Prostate gland (tissue), 2 donors: ENCODE results near the gene PAIP2B. TPM values are rescaled to one million over a fixed set of nuclear protein-coding genes. Genes with fewer than 3 reads are reported as not detected.

Experiments used
- DNase-seq: peaks from one replicate; pipeline ENCODE4 v3.0.0-alpha.2; 2019; ENCODE audit warnings: low spot score
- H3K27ac ChIP-seq, 2 donors: fragments of 200-600 bp; sonication (generic); 2 replicates each; pipeline ENCODE4 v1.5.1; 2017 to 2019
- H3K27me3 ChIP-seq: fragments of 200-600 bp; sonication (generic); replicated peaks from 2 replicates; pipeline ENCODE4 v1.5.1; 2019; ENCODE audit not compliant: insufficient read depth
- H3K36me3 ChIP-seq, 2 donors: fragments of 200-600 bp; sonication (generic); 1 replicate in 1 of 2; 2 replicates in 1 of 2; pipeline versions ENCODE4 v1.5.1 to v1.8.1; 2017 to 2019
- H3K4me1 ChIP-seq: fragments of 200-600 bp; sonication (generic); replicated peaks from 2 replicates; pipeline ENCODE4 v1.5.1; 2019
- H3K4me3 ChIP-seq, 2 donors: fragments of 200-600 bp; sonication (generic); 2 replicates each; pipeline ENCODE4 v1.5.1; 2017 to 2019
- H3K9me3 ChIP-seq: fragments of 200-600 bp; sonication (generic); 2 replicates; pipeline ENCODE4 v1.5.1; 2017
- POLR2A ChIP-seq: fragments of 450-650 bp; IDR thresholded peaks from one replicate; pipeline ENCODE4 v1.6.1; 2016; ENCODE audit warnings: antibody characterized with exemption, mild to moderate bottlenecking
- POLR2AphosphoS5 ChIP-seq: sonication (generic); formaldehyde crosslinking; IDR thresholded peaks from one replicate; pipeline ENCODE4 v1.6.1; 2017; ENCODE audit warnings: antibody characterized with exemption
- WGBS: methylation state at CpG from one replicate; pipeline ENCODE4 v1.1.5; 2018; 5-methylcytosine and 5-hydroxymethylcytosine counted together
- intact Hi-C: fragments of 100-400 bp; cut with DNase I; formaldehyde crosslinking; loops from one replicate; pipeline ENCODE4 v1.14.2; 2022
- total RNA-seq, 2 donors: library from RNA; depleted of rRNA; stranded (reverse); fragments of >200 nt; gene quantifications; one replicate each; pipeline ENCODE4 v1.1.0, GENCODE V29; 2016
- TF ChIP-seq, protein P1 (sequence below), 4 experiments: fragments of 200-600 bp in 2 of 4; fragments of 450-650 bp in 2 of 4; sonication (generic) in 2 of 4; IDR thresholded peaks; 1 replicate in 3 of 4; 2 replicates in 1 of 4; pipeline ENCODE4 v1.5.1; 2016 to 2019; ENCODE audit warnings: antibody characterized with exemption in 4 of 4, mild to moderate bottlenecking in 2 of 4, moderate library complexity in 2 of 4

The PAIP2B gene
- total RNA-seq, 2 donors from 2014 or later = 5.9 to 12.8 TPM

- Histone ChIP-seq H3K27me3 (no peaks in the 10 kb centered on the region), H3K36me3 (no peaks in the 10 kb centered on the region), H3K27ac (no peak overlapping the region), H3K9me3 (no peaks in the 10 kb centered on the region), H3K4me1 (no peaks in the 10 kb centered on the region), H3K4me3 (no peak overlapping the region)
- no peak for DNase-seq
- TF ChIP-seq, protein P1, sequence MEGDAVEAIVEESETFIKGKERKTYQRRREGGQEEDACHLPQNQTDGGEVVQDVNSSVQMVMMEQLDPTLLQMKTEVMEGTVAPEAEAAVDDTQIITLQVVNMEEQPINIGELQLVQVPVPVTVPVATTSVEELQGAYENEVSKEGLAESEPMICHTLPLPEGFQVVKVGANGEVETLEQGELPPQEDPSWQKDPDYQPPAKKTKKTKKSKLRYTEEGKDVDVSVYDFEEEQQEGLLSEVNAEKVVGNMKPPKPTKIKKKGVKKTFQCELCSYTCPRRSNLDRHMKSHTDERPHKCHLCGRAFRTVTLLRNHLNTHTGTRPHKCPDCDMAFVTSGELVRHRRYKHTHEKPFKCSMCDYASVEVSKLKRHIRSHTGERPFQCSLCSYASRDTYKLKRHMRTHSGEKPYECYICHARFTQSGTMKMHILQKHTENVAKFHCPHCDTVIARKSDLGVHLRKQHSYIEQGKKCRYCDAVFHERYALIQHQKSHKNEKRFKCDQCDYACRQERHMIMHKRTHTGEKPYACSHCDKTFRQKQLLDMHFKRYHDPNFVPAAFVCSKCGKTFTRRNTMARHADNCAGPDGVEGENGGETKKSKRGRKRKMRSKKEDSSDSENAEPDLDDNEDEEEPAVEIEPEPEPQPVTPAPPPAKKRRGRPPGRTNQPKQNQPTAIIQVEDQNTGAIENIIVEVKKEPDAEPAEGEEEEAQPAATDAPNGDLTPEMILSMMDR (IDR thresholded peaks at IDR 0.05) = no peak
- intact Hi-C loops = no loop called here
- WGBS = 61% methylated on average over 3 of the region's 3 CpGs
Observed at GRCh38 chr2:71252862-71253261, 26.0 kb upstream of the PAIP2B start.

- Histone ChIP-seq H3K4me1 (no peaks in the 10 kb centered on the region), H3K9me3 (no peaks in the 10 kb centered on the region), H3K36me3 (no peaks in the 10 kb centered on the region), H3K27ac (no peak overlapping the region), H3K4me3 (no peak overlapping the region), H3K27me3 (no peaks in the 10 kb centered on the region)
- DNase-seq = no peak
- TF ChIP-seq, protein P1 (IDR thresholded peaks at IDR 0.05) = no peak
- TF ChIP-seq POLR2A (no peak), POLR2AphosphoS5 (no peak)
- intact Hi-C loops = no loop called here
- 69% methylated on average over 8 of the region's 8 CpGs for WGBS
Observed at GRCh38 chr2:71250935-71251334, 24.0 kb upstream of the PAIP2B start.

- TF ChIP-seq POLR2AphosphoS5 = no peak
- no peak for TF ChIP-seq POLR2A
- TF ChIP-seq, protein P1 (IDR thresholded peaks at IDR 0.05) = no peak
- DNase-seq = no peak
- no peak overlapping the region for H3K4me3 ChIP-seq
Observed at GRCh38 chr2:71244302-71244660, 17.4 kb upstream of the PAIP2B start.

DNA sequence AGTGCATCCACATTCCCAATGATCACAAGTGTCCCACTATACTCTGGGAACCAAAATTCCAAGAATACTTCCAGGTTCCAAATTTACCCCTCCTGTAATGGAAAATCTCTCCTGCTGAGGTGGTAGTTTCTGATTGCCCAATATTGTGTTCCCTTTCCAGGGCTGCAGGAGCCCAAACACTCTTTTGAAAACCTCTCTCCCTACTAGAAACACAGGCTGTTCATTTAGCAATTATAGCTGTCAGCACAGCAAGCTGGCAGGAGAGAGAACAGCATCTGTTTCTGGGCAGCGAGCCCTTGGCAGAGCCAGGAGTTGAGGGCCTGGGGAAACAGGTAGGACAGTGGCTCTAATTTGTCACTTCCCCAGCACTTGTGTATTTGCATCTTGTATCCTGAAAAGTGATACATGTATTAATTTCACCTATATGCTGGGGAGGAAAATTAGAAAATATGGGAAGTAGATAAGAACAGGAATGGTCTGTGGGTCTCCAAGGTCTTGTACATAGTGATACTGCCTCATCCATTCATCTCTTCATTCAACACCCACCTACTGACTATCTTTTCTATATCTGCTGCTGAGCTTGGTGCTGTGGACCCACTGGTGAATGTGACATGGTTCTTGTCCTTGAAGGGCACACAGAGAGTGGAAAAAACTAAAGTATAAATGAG is 16.9 kb upstream of the PAIP2B start:
- Histone ChIP-seq H3K36me3 (no peaks in the 10 kb centered on the region), H3K4me3 (no peak overlapping the region), H3K27me3 (no peaks in the 10 kb centered on the region), H3K27ac (no peak overlapping the region), H3K9me3 (no peaks in the 10 kb centered on the region), H3K4me1 (no peaks in the 10 kb centered on the region)
- intact Hi-C loops = no loop called here
- no peak for DNase-seq
- TF ChIP-seq, protein P1 (IDR thresholded peaks at IDR 0.05) = no peak
- TF ChIP-seq POLR2AphosphoS5 (no peak), POLR2A (no peak)
- WGBS = 22% methylated on average over 1 of the region's 1 CpG

More at GRCh38 chr2:71244302-71244660, 17.4 kb upstream of the PAIP2B start:
- Histone ChIP-seq H3K9me3 (no peaks in the 10 kb centered on the region), H3K27me3 (no peaks in the 10 kb centered on the region), H3K36me3 (no peaks in the 10 kb centered on the region), H3K27ac (no peak overlapping the region), H3K4me1 (no peaks in the 10 kb centered on the region)
- intact Hi-C loops = no loop called here
- WGBS = 60% methylated on average over 1 of the region's 1 CpG

DNA sequence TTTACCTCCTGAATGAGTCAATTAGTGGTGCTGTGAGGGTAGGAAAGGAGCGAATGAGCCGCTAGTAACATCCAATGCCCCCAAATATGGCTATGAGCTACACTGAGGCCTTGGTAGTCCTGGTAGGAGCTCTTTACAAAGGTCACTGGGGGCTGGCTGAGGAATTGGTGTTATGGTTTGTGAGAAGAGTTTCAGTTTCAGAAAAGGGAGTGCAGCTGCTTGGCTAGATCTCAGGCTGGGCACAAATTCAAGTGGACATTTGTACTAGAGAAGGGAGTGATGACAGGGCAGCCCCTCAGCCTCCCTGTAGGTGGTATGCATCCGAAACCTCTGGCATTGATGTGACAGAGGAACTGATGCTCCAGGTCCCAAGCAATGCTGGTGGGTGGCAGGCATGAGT is 13.9 kb upstream of the PAIP2B start:
- WGBS = 71% methylated on average over 3 of the region's 3 CpGs
- H3K4me3 ChIP-seq = no peak overlapping the region
- no peak for TF ChIP-seq POLR2A
- TF ChIP-seq, protein P1 (IDR thresholded peaks at IDR 0.05) = no peak
- TF ChIP-seq POLR2AphosphoS5 = no peak
- no peaks in the 10 kb centered on the region for H3K9me3 ChIP-seq
- H3K27ac ChIP-seq = no peak overlapping the region
- H3K4me1 ChIP-seq = no peaks in the 10 kb centered on the region
- no peaks in the 10 kb centered on the region for H3K36me3 ChIP-seq
- no peaks in the 10 kb centered on the region for H3K27me3 ChIP-seq
- no peak for DNase-seq
- intact Hi-C loops = no loop called here
